ENCODE measurements around the gene CRYAA.

CRYAA gene

GRCh38 chr21:43192501-43193081, 23.8 kb downstream of the CRYAA start:
- POLR2A ChIA-PET: no interaction called here
- Histone ChIP-seq H3K9me3 (ENCODE audit: control insufficient read depth, insufficient read depth, low read depth, low read length) (no peaks in the 10 kb centered on the region), H3K36me3 (ENCODE audit: control insufficient read depth in 2 of 2, insufficient read depth in 1 of 2, low read length in 2 of 2) (no peaks in the 10 kb centered on the region), H3K4me1 (ENCODE audit: control insufficient read depth, insufficient read depth, low read length) (peaks cover 7% of the 10 kb centered on the region; the same call in 1 of the 2 replicates), H3K4me3 (ENCODE audit: low read depth, low read length) (no peak overlapping the region), H3K27ac (ENCODE audit: extremely low read depth, low read depth, low read length) (no peak overlapping the region)
- CTCF ChIA-PET: no interaction called here
- TF ChIP-seq HIC1 (tag by site-specific recombination; IDR thresholded peaks at IDR 0.05): no peak
- TF ChIP-seq ZNF19 (tag by site-specific recombination; IDR thresholded peaks at IDR 0.05; ENCODE audit: low read depth): no peak
- TF ChIP-seq, protein P1, sequence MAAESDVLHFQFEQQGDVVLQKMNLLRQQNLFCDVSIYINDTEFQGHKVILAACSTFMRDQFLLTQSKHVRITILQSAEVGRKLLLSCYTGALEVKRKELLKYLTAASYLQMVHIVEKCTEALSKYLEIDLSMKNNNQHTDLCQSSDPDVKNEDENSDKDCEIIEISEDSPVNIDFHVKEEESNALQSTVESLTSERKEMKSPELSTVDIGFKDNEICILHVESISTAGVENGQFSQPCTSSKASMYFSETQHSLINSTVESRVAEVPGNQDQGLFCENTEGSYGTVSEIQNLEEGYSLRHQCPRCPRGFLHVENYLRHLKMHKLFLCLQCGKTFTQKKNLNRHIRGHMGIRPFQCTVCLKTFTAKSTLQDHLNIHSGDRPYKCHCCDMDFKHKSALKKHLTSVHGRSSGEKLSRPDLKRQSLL (tag by site-specific recombination; IDR thresholded peaks at IDR 0.05): no peak
- no peak for TF ChIP-seq ZNF623 (tag by site-specific recombination; IDR thresholded peaks at IDR 0.05)
- TF ChIP-seq, protein P2, sequence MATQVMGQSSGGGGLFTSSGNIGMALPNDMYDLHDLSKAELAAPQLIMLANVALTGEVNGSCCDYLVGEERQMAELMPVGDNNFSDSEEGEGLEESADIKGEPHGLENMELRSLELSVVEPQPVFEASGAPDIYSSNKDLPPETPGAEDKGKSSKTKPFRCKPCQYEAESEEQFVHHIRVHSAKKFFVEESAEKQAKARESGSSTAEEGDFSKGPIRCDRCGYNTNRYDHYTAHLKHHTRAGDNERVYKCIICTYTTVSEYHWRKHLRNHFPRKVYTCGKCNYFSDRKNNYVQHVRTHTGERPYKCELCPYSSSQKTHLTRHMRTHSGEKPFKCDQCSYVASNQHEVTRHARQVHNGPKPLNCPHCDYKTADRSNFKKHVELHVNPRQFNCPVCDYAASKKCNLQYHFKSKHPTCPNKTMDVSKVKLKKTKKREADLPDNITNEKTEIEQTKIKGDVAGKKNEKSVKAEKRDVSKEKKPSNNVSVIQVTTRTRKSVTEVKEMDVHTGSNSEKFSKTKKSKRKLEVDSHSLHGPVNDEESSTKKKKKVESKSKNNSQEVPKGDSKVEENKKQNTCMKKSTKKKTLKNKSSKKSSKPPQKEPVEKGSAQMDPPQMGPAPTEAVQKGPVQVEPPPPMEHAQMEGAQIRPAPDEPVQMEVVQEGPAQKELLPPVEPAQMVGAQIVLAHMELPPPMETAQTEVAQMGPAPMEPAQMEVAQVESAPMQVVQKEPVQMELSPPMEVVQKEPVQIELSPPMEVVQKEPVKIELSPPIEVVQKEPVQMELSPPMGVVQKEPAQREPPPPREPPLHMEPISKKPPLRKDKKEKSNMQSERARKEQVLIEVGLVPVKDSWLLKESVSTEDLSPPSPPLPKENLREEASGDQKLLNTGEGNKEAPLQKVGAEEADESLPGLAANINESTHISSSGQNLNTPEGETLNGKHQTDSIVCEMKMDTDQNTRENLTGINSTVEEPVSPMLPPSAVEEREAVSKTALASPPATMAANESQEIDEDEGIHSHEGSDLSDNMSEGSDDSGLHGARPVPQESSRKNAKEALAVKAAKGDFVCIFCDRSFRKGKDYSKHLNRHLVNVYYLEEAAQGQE (tag by site-specific recombination; IDR thresholded peaks at IDR 0.05): no peak

GRCh38 chr21:43193088-43193650, 24.4 kb downstream of the CRYAA start:
- POLR2A ChIA-PET: no interaction called here
- no peaks in the 10 kb centered on the region for H3K36me3 ChIP-seq (ENCODE audit: control insufficient read depth in 2 of 2, insufficient read depth in 1 of 2, low read length in 2 of 2)
- TF ChIP-seq, protein P3, sequence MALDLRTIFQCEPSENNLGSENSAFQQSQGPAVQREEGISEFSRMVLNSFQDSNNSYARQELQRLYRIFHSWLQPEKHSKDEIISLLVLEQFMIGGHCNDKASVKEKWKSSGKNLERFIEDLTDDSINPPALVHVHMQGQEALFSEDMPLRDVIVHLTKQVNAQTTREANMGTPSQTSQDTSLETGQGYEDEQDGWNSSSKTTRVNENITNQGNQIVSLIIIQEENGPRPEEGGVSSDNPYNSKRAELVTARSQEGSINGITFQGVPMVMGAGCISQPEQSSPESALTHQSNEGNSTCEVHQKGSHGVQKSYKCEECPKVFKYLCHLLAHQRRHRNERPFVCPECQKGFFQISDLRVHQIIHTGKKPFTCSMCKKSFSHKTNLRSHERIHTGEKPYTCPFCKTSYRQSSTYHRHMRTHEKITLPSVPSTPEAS (tag by site-specific recombination; IDR thresholded peaks at IDR 0.05): peak; percentile 94
- no peak for TF ChIP-seq REPIN1 (tag by site-specific recombination; IDR thresholded peaks at IDR 0.05; ENCODE audit: low read depth)
- peaks cover 7% of the 10 kb centered on the region; the same call in 1 of the 2 replicates for H3K4me1 ChIP-seq (ENCODE audit: control insufficient read depth, insufficient read depth, low read length)
- CTCF ChIA-PET: interaction anchor here (0.5 kb wide), 1 partner anchor 136 kb away, joined by 3 read pairs; no protein-coding TSS in a partner anchor
- no peaks in the 10 kb centered on the region for H3K9me3 ChIP-seq (ENCODE audit: control insufficient read depth, insufficient read depth, low read depth, low read length)
- no peak overlapping the region for H3K27ac ChIP-seq (ENCODE audit: extremely low read depth, low read depth, low read length)
- no peak overlapping the region for H3K4me3 ChIP-seq (ENCODE audit: low read depth, low read length)

- ChIA-PET CTCF (interaction anchor here (0.5 kb wide), 1 partner anchor 135 kb away, joined by 3 read pairs; no protein-coding TSS in a partner anchor), POLR2A (no interaction called here)
- Histone ChIP-seq H3K4me3 (ENCODE audit: low read depth, low read length) (no peak overlapping the region), H3K9me3 (ENCODE audit: control insufficient read depth, insufficient read depth, low read depth, low read length) (no peaks in the 10 kb centered on the region), H3K4me1 (ENCODE audit: control insufficient read depth, insufficient read depth, low read length) (peaks cover 7% of the 10 kb centered on the region; the same call in 1 of the 2 replicates), H3K27ac (ENCODE audit: extremely low read depth, low read depth, low read length) (no peak overlapping the region), H3K36me3 (ENCODE audit: control insufficient read depth in 2 of 2, insufficient read depth in 1 of 2, low read length in 2 of 2) (no peaks in the 10 kb centered on the region)
- TF ChIP-seq ZNF174 (tag by site-specific recombination; IDR thresholded peaks at IDR 0.05) (no peak), ZSCAN16 (tag by site-specific recombination; IDR thresholded peaks at IDR 0.05) (no peak), ZIC2 (tag by site-specific recombination; IDR thresholded peaks at IDR 0.05) (peak; percentile 74), ZNF530 (tag by site-specific recombination; IDR thresholded peaks at IDR 0.05; ENCODE audit: low read depth) (no peak), ZNF239 (tag by site-specific recombination; IDR thresholded peaks at IDR 0.05) (no peak), ZNF501 (tag by site-specific recombination; IDR thresholded peaks at IDR 0.05) (no peak)
Observed at GRCh38 chr21:43193651-43194302, 25.0 kb downstream of the CRYAA start.
